Nephron progenitor cell (in vitro differentiated cells): ENCODE data around the gene KCNJ6.

ENCODE experiments used
- DNase-seq: peaks from one replicate; pipeline ENCODE4 v3.0.0; 2021
- H3K27ac Mint-ChIP-seq: 2 replicates; pipeline ENCODE4 v1.8.0; 2021; ENCODE audit warnings: mild to moderate bottlenecking, moderate library complexity, mixed read lengths
- H3K27me3 Mint-ChIP-seq: 2 replicates; pipeline ENCODE4 v1.8.0; 2021; ENCODE audit warnings: mild to moderate bottlenecking, low read depth, mixed read lengths; ENCODE audit not compliant: poor library complexity
- H3K36me3 Mint-ChIP-seq: 2 replicates; pipeline ENCODE4 v1.8.0; 2021; ENCODE audit warnings: low read depth, mixed read lengths
- H3K4me1 Mint-ChIP-seq: 2 replicates; pipeline ENCODE4 v1.8.0; 2021; ENCODE audit warnings: mixed read lengths
- H3K4me3 Mint-ChIP-seq: 2 replicates; pipeline ENCODE4 v1.8.0; 2021; ENCODE audit warnings: mild to moderate bottlenecking, moderate library complexity, mixed read lengths
- H3K9me3 Mint-ChIP-seq: 2 replicates; pipeline ENCODE4 v1.8.0; 2021; ENCODE audit warnings: mild to moderate bottlenecking, moderate library complexity, mixed read lengths
- CTCF ChIP-seq: fragments of 200-600 bp; sonication (generic); IDR thresholded peaks from 2 replicates; pipeline ENCODE4 v1.5.0; 2021; ENCODE audit warnings: antibody characterized with exemption

KCNJ6 gene

DNA sequence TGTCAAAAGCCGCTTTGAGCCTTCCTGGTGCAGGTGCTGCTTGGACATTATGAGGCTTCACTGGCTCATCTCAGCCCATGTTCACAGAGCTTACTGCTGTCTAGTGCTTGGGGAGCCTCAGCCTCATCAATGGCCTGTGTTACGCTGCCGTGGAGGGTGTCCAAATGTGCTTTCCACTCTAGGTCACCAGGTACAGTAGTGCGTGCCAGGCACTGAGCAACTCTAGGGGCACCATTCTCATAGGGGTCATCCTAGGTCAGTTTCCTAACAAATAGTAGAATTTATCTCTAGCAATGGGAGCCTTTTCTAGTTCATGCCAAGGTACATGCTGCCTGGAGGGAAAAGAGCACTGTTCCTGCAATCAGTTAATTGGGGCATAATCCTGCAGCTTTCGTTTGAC lies 355.9 kb downstream of the KCNJ6 start:
- no peak overlapping the region for H3K4me3 Mint-ChIP-seq
- no peak for DNase-seq
- no peak overlapping the region for H3K27ac Mint-ChIP-seq
- TF ChIP-seq CTCF = no peak
- peaks cover 43% of the 10 kb centered on the region for H3K4me1 Mint-ChIP-seq
- H3K9me3 Mint-ChIP-seq = peaks cover 14% of the 10 kb centered on the region
- H3K36me3 Mint-ChIP-seq = peaks cover 6% of the 10 kb centered on the region
- H3K27me3 Mint-ChIP-seq = peaks cover 62% of the 10 kb centered on the region

DNA sequence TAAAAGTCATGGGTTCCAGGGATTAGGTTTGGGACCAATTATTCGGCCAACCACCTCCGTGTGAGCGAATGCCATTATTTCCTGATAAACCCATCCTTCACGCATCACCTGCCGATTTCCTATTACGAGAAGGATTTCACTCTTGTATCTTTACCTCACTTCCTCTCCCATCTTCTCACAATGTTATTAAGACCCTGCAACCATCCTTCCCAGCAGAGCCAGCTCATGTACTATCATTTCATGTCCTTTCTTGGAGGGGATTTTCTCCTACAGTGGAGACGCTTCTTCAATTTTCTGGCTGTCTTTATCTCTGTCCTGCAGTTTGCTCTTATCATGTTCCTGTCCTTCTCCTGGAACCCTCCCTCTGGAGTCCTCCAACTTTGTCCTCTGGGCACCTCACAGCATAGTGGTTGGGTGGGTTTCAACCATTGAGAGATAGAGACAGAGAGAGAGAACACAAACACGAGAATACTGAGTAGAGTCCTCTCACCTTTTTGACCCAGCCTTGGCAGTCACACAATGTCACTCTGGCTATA lies 357.5 kb downstream of the KCNJ6 start:
- peaks cover 39% of the 10 kb centered on the region for H3K4me1 Mint-ChIP-seq

More for the DNA sequence above, 357.5 kb downstream of the KCNJ6 start:
- Mint-ChIP-seq H3K27ac (no peak overlapping the region), H3K27me3 (peaks cover 63% of the 10 kb centered on the region), H3K4me3 (no peak overlapping the region), H3K36me3 (peaks cover 6% of the 10 kb centered on the region), H3K9me3 (peaks cover 14% of the 10 kb centered on the region)
- no peak for DNase-seq
- TF ChIP-seq CTCF = no peak
